Stimulated activated naive CD4-positive, alpha-beta T cell (primary cell): ENCODE data around the gene MT1A.

ENCODE experiments used
- DNase-seq, 6 experiments: peaks; one replicate each; lab custom pipeline; 2025; lab: John Stamatoyannopoulos, UW

The MT1A gene

DNA sequence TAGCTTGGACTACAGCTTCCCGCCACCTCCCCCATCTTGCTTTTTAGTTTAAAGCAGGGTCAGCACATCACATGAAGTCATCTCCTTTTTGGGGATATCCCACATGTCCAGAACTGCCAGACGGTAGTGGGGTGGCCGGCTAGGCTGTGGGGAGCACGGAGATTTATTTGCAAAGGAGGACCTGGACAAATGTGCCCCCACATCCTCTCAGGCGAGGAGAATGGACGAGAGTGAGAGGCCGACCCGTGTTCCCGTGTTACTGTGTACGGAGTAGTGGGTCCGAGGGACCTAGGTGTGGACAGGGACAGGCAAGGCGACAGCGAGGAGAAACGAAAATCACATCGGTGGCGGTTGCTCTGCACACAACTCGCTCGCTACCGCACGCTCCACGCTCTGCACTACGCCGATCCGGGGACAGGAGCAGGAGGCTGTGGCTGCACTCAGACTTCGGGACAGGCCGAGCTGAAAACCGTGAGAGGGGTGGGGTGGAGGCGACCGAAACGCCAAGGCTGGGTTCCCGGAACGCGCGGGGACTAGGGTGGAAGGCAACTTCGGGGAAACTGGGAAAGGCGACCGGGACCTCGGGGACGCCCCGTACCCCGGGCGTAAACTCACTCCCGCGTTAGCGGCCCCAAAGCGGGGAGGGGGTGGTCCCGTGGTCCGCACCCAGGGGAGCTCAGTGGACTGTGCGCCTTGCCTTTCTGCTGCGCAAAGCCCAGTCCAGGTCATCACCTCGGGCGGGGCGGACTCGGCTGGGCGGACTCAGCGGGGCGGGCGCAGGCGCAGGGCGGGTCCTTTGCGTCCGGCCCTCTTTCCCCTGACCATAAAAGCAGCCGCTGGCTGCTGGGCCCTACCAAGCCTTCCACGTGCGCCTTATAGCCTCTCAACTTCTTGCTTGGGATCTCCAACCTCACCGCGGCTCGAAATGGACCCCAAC, at the start of gene MT1A:
MT1A (plus strand) TSS at position 853 of the 937 bp plus-strand sequence; CDS start at position 926, 73 bp downstream.
- DNase-seq = no peak

DNA sequence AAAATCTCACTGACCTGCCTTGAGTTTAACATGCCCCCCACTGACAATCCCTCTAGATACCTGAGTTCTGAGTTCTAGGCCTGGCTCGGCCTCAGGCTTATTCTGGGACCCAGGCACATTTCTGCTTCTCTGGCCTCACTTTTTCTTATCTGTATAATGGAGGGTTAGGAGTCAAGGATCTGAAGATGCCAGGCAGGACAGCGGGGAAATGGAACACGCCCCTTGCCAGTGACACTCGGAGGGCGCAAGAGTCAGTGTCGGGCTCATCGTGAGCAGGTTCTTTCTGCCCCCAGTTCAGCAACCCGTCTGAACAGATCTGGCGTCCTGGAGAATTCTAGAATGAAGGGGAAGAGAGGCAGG, 49.7 kb upstream of the MT1A start:
- no peak for DNase-seq

DNA sequence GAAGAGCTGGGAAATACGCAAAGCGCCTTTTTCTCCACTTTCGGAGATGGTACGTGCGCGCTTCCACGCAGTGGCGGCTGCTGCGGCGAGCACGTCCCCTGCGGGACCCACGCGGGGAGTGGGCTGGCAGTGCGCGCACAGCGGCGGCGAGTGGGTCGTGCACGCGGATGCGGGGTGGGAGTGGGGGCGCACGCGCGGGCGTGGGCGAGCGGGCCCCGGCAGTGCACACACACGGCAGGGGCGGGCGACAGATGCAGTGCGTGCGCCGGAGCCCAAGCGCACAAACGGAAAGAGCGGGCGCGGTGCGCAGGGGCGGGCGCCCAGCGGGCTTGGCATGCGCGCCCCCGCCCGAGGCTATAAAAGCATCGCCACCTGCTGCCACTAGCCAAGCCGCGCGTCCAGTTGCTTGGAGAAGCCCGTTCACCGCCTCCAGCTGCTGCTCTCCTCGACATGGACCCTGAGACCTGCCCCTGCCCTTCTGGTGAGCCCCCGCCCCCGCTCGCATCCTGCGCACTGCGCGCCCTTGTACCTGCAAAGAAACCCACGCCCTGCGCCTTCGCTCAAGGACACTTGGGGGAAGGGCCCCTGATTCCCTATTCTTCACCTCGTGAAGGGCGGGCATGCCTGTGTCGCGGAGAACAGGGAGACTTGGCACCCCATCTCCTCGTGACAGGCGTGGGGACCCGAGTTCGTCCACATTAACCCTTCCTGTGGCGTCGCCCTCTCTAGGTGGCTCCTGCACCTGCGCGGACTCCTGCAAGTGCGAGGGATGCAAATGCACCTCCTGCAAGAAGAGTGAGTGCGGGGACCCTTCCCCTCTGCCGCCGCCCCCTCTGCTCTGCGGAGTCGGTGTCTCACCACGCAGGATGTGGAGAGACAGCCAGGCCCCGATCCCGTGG, 49.1 kb upstream of the MT1A start, which contains the start of gene MT3:
MT3 (plus strand) TSS at position 388 of the 899 bp plus-strand sequence; CDS start at position 451, 63 bp downstream.
- DNase-seq = peak in 5 of 6 experiments; percentile 10 to 70 (median 23)

DNA sequence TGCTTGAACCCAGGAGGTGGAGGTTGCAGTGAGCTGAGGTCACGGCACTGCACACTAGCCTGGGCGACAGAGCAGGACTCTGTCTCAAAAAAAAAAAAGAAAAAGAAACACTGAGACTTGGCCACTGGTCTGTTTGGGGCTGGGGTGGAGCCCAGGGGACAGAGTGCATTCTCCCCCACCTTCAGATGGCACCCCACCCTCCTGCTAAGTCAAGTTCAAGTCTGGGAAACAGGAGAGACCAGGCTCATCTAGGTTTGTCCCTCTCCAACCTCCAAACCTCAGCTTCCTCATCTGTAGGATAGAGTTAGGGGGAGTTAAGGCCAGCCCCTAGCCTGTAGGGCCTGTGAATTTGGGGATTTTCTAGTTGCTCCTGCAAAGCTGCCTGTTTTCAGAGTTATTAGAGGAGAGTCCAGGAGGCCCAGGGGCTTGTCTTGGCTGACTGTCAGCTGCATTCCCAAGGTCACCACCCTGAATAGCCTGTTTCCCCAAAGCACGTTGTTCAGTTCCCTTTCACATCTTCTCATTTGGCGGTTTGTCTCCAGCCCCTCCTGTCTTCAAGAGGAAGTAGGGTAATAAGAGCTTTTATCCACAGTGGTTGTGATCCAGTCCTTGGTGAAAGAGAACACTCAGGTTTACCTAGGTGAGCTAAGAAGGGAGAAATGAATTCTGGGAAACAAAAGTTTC, 46.9 kb upstream of the MT1A start:
- no peak for DNase-seq

DNA sequence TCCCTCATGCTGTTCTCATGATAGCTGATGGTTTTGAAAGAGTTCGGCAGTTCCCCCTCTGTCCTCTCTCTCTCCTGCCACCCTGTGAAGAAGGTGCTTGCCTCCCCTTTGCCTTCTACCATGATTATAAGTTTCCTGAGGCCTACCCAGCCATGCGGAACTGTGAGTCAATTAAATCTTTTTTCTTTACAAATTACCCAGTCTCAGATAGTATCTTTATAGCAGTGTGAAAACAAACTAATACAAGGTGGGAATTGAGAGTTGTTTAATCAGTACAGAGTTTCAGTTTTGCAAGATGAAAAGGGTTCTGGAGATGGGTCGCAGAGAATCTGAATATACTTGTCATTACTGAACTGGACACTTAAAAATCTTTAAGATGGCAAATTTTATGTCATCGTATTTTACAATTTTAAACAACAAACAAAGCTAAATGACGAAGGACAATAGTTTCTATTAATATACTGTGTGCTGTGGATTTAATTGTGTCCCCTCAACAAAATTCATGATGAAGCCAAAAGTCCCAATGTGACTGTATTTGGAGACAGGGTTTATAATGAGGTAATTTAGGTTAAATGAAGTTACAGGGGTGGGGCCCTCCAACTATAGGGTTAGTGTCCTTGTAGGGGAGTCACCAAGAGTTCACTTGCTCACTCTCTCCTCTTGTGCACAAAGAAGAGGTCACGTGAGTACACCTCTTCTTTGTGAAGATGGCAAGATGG, 44.7 kb upstream of the MT1A start:
- no peak for DNase-seq

DNA sequence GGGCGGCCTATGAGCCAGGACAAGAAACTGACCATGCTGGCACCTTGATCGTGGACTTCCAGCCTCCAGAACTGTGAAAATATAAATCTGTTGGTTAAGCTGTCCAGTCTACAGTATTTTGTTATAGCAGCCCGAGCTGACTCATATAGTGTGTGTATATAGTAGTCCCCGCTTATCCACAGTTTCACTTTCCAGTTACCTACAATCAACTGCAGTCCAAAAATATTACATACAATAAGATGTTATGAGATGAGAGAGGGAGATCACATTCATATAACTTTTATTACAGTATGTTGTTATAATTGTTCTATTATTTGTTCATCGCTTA, 44.2 kb upstream of the MT1A start:
- no peak for DNase-seq

DNA sequence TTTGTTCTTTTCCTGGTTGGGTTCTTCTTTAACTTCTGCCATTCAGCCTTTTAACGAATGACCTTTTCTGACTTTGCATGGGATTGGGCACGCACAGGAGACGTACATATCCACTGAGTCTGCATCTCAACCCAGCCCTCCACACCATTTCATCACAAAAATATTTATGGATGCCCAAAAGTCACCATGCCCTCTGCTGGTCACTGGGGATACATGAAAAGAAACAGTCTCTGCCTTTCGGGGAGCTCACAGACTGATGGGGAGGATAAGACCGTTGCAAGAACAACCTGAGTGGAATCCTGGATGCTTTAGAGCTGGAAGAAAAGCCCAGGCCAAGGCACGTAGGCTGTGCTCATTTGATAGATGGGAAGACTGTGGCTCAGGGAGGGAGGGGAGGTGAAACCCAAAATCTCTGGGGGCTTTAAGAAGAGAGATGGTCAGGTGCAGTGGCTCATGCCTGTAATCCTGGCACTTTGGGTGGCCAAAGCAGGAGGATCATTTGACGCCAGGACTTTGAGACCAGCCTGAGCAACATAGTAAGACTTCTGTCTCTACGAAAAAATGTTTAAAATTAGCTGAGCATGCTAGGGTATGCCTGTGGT, 38.0 kb upstream of the MT1A start:
- DNase-seq = peak in 2 of 6 experiments; percentile 6 to 8

DNA sequence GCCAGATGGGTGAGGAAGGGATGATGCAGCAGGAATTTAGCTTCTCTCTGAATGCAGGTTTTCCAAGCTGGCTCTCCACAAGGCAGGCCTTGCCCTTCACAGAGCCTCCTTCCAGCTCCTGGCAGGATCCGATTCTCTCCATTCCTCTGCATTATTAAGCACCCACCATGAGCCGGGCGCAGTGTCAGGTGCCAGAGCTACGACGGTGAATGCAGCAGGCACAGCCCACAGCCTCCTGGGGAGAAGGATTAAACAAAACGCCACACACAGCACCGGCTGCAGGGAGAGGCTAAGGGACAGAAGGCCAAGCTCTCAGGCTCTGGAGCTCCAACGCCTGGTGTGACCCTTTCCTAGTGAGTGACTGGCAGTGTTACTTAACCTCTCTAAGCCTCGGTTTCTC, 37.1 kb upstream of the MT1A start:
- no peak for DNase-seq

DNA sequence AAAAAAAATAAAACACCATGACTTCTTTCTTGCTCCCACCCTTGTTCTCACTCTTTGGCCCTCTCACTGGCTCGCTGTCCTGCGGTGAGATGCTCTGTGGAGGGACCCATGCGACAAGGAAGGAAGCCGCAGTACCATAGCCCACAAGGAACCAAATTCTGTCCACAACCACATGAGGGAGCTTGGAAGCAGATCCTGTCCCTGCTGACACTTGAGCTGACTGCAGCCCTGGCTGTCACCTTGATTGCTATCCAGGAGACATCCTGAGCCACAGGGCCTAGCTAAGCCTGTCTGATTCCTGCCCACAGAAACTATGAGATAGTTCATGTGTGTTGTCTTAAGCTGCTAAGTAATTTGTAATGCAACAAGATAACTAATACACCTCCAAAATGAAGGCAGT, 34.9 kb upstream of the MT1A start:
- DNase-seq = peak in 3 of 6 experiments; percentile 5 to 26 (median 7)

DNA sequence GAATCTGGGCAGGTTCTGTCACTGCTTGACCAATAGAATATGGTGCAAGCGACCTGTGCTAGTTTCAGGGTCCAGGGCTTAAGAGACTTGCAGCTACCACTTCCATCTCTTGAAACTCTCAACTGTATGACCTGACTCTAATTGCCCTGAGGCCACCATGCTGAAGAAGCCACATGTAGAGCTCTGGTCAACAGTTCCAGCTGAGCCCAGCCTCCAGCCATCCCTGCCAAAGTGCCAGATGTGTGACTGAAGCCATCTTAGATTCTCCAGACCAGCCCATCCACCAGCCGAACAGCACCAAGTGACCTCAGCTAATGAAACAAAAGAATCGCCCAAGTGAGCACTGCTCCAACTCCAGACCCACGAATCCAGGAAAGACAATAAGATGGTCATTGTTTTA, 33.5 kb upstream of the MT1A start:
- DNase-seq = no peak

DNA sequence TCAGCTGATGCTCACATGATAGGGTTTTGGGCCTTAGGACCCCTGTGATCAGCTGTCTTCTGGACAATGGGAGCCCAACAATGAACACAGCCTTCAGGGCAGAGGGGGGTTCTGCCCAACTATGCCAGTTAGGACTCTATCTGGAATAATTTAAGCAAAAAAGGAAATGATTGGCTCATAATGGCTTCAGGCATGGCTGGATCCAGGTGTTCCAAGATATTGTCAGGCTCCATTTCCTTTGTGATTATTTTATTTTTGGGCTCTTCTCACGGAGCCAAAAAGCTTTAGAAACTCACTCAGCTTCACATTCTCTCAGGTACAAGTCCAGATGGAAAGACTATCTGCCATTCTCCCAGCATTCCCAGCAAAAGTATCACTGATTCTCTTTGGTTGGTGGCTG, 33.0 kb upstream of the MT1A start:
- DNase-seq = no peak

DNA sequence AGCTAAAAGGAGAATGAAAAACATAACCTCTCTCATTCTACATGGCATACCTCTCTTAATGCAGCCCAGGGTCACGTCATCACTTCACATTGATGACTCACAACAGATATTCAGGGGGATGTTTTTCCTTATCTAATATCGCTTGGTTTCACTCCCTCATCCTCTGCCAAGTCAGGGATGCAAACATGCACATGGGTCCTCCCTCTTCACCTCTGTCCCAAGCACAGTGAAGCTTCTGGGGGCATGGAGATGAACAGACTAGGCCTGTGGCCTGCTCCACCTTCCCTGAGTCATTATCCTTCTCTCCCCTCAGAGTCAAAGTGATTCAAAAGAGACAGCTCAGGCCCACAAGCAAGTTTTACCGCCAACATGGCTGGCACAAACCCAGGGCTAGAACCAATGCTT, 32.4 kb upstream of the MT1A start:
- no peak for DNase-seq

DNA sequence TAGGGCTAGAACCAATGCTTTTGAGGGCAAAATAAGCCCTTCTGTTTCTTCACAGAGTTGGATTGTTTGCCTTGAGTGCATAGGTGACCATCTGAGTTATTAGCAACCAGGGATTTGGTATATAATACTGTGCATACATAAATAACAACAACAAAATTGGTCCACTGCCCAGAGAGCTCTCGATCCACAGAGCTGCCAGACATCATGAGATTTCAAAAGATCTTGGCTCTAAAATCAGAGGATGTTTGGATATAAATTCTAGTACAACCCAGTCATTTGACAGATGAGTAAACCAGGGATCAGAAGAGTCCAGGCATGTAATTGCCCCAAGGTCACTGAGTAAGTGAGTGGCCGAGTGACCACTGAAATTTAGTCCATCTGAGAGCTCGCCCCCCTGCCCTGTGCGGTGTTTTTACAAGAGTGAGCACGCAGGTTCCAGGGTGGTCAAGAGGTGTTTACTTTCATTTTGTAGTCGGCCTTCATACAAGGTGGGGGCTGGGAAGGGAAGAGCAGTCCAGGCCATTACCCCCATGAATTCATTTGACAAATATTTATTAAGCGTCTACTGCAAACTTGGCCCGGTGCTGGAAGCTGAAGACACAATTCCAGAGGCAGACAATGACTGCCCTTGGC, 31.9 kb upstream of the MT1A start:
- no peak for DNase-seq

DNA sequence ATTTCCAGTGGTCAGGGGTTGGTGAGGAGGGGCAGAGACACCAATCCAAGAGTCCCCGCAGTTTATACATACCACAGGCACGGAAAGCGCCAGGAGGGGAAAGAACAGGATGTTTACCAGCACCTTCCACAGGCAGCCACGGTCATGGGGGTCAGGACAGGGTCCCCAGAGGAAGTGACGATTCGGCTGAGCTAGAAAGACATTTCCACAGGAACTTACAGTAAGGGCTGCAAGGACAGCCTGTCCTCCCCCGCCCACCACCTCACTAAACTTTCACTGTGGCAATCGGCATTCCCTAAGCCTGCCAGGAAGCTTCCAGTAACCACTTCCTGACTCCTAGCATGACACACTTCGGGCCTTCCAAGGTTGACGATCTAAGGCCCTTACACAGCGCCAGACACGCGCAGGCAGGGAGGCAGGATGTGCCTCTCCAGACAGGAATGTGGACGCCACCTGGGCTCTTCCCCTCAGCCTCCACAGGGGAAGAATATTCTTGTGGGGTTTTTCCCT, 31.3 kb upstream of the MT1A start:
- peak in 4 of 6 experiments; percentile 6 to 32 (median 23) for DNase-seq

DNA sequence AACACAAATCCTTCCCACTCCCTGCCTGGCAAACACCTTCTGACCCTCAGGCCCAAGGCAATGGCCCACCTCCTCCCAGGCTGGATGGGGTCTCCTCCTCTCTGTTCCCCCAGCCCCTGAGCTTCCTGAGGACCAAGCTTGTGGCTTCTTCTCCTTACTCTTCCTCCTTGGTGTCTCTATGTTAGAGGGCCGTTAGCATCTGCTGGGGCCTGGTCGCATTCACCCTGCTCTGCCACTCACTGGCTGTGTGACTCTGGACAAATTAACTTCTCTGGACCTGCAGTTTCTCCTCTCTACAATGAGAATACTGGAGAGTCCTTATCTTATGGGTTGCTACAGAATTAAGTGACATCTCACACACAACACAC, 30.8 kb upstream of the MT1A start:
- DNase-seq = no peak

DNA sequence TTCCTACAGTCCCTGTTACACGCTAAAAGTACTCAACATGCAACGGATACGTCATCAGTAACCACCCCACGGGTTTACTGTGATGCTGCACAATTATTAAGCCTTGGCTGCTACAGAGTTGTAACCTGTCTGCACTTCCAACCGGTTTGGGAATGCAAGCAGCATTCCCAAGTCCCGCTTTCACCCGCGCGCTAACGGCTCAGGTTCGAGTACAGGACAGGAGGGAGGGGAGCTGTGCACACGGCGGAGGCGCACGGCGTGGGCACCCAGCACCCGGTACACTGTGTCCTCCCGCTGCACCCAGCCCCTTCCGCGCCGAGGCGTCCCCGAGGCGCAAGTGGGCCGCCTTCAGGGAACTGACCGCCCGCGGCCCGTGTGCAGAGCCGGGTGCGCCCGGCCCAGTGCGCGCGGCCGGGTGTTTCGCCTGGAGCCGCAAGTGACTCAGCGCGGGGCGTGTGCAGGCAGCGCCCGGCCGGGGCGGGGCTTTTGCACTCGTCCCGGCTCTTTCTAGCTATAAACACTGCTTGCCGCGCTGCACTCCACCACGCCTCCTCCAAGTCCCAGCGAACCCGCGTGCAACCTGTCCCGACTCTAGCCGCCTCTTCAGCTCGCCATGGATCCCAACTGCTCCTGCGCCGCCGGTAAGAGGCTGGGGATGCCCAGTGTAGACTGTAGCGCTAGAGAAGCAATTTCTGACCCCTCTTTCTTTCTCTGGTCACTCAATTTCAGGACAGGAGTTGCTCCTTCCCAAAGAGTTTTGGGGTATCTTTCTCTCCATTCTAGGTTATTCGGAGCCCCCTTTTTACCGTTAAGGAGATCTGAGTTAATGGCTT, 30.2 kb upstream of the MT1A start, which contains the start of gene MT2A:
MT2A (plus strand) TSS at position 542 of the 833 bp plus-strand sequence; CDS start at position 614, 72 bp downstream.
- peak; percentile 68 to 83 (median 74) for DNase-seq

DNA sequence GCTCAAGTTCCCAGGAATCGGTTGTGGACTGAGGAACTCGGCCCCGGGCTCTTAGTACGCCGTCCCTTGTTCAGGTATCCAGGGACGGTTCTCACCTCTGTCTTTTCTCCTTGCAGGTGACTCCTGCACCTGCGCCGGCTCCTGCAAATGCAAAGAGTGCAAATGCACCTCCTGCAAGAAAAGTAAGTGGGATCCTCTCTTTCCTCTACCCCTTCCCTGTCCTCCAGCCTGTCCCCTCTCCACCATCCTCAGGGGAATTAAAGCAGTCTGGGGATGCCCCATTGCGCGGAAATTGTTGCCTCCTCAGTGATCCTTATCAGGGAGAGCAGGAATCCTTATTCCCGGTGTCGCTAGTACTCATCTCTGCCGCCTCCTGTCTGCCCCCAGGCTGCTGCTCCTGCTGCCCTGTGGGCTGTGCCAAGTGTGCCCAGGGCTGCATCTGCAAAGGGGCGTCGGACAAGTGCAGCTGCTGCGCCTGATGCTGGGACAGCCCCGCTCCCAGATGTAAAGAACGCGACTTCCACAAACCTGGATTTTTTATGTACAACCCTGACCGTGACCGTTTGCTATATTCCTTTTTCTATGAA, 29.5 kb upstream of the MT1A start:
- DNase-seq = no peak

DNA sequence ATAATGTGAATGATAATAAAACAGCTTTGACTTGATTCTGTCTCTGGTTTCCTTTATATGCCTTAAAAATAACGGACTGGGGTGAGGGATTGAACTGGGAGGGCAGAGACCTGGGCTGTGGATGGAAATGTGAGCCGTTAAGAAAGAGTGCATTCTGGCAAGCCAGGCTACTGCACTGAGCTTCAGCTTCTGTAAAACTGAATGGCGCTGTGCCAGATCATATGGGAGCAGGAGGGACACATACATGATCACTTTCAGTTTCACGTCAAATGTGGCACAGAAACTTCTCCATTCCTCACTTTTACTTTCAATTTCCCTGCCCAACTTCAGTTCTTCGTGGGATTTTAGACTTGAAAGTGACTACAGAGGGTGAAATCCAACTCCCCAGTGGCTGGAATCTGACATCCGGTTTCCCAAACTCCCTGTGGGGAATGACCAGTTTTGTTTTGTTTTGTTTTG, 29.0 kb upstream of the MT1A start:
- DNase-seq = peak; percentile 25 to 83 (median 75)
